Measurements from ENCODE around the gene KIRREL3. TPM values are rescaled to one million over a fixed set of nuclear protein-coding genes. Genes with fewer than 3 reads are reported as not detected.
A peak's percentile ranks its signal among the peaks of the same experiment; 100 is the strongest.
"Not testable (repeated sequence)": the region's sequence is repeated elsewhere in the genome, so short reads cannot be mapped to it uniquely, and the experiment has no call there.

The KIRREL3 gene
- total RNA-seq, 1 donor from 2014 or later: 29.3 TPM

DNA sequence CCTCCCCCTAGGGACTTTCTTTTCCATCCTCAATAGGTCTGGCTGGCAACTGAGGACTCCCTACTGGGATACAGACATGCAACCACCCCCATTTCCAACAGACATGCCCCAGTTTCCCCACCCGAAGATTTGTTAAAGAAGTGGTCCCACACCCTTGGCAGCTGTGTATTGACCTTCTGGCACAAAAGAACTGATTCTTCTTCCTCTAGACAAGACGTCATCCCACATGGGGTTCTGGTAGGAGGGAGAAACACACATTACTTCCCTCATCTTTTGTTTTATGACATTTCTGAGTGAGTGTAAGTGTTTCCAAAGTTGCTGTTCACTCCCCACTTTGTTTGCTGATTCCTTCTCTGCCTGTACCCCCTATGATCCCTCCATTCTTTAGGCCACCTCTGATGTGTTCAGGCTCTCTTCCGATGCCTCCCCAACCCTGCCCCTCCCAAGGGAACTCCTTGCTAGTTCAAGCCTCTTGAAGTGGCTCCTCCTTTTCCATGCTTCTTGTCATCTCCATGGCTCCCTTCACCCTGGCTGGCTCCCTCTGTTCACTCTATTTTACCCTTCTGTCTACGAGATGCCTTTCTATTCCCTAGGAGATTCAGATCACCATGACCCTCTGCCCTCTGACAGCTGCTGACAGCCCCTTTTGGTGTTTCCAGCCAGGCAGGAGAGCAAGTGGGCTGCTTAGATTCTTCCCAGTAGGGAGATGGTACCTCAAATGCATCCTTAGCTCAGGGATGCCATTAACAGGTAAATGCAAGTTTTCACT is 4.3 kb downstream of the KIRREL3 start:
- DNase-seq: no peak

DNA sequence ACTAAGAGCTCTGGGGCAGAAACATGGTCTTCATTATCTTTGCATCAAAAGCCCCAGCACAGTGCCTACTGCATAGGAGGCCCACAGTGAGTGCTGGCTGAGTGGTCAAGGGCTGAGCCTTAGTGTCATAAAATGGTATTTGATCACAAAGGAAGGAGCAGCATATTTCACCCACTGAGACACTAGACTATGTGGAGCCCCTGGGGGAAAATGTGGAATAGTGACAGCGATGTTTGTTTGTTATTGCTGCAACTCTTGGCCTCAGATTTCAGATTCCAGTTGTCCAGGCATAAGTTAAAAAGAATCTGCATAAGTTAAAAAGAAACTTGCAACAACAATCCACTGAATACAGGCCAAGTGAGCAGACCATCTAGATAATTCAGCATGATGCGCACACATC is 7.0 kb downstream of the KIRREL3 start:
- DNase-seq: no peak

DNA sequence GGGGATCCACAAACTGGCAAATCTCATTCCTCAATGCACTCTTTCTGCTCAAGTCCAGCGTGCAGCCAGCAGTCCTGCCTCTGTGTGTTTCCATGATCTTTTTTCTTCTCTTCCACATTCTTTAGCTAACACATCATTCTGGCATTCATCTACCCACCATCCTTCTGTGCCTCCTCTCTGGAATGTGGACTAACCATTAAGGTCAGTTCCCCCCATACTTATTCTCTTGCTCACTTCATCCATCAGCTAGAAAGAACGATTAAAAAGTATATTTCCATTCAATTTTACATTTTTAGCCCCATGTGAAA is 7.8 kb downstream of the KIRREL3 start:
- DNase-seq: no peak

DNA sequence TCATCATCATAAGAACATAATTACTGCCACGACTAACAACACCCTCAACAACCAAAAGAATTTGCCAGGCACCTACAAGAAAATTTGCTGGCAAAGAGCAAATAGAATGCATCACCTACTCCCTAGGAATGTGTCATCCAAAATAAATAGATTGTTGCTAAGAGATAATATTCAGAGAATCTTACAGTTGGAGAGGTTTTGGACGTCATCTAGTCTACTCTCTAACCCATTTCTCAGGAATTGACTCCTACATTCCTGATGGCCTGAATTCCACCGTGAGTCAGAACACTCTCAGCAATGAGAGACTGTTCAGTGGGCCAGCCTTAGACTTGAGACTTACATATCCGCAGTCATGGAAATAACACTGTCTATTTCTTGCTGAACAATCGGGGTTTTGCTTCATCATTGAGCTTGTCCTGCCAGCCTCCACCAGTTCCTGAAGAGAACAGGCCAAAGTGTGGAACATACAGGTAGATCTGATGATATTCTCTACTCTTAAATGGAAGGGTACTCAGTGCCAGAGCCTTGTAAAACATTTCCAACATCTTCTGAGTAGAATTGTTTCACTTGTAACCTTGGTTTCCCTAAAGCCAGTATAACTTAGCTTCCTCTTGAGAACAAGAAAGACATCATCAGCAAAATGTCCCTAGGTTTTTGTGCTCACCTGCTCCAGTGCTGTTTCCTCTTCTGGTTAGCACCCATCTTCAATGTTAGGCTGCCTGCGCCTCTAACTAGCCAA is 8.3 kb downstream of the KIRREL3 start:
- no peak for DNase-seq

DNA sequence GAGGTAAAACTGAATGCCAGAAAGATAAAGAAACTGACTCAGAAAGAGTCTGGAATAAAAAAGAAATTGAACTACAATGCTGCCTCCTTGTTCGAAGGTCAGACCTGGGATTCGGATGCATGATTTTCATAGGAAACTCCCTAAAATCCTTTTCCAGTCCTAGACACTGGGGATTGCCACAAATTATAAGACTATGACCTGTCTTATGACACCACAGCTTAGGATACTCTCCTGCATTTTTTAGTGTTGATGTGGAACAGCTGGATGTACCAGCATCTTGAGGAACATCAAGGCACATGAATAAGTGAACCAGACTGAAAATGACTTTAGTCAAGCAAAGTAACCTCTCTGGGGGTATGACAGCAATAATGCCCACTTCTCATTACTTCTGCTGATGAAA is 9.0 kb downstream of the KIRREL3 start:
- DNase-seq: no peak

DNA sequence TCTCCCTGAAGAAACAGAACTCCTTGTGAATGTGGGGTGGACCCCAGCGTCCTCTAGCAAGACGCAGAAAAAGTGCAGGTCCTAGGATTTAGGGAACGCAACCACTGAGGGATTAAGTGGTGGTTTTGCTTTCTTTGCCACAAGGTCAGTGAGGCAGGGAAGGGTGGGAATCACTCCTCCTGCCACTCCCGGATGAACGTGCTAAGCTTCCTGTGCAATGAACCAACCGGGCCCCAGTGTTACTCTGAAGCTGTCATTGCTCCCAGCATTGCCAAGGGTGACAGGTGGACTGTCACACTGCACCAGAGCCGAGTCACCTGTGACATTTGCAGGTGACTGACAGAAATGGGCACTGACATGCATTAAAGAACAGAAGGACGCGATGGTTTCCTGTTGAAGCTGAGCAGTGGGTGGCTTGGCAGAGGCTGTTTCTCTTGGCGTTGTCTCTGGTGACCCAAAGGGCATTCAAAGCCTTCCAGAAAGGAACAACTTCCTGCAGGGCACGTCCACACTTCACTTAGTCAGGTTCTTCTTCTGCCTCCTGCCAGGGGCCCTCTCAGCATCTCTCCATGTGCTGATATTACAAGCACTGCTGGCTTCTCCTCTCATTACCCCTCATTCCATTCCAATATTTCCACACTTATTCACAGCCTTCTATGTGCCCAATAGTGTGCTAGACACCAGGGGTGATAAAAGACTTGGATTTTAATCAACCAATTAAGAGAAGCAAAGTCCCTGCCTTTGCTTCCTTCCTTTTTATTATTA is 9.7 kb downstream of the KIRREL3 start:
- DNase-seq: no peak

DNA sequence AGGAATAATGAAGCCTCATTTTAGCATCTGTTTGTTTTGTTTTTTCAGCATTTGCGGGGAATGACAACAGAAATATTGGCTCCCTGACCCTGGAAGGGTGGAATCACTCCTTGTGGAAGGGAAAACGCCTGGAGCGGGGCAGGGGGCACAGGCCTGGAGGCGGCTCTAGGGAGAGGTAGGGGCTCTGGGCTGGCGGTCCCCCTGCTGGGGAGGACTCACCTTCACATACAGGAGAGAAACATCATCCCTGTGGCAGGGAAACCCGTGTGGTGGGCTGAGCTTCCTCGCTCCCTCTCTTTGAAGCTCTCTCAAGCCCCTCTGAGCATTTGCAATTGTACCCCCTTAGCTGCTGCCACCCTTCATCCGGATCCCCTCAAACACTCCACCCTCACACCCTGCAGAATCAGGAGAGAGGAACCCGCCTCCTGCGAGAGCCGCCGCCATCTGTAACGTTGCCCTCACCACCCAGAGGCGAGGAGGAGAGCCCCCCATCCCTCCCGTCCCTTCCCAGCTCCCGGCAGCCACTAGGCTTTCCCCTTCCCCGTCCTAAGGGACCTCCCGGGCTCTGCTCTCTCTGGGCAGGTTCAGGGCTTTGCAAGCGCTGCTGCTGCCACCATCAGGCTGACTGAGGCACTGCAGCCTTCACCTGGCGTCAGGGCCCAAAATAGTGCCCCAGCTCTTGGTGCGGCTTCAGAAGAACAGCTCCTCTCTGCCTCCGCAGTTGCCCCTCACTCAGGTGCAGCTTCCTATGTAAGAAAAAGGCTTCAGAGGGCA is 10.4 kb downstream of the KIRREL3 start:
- DNase-seq: peak; percentile 50

DNA sequence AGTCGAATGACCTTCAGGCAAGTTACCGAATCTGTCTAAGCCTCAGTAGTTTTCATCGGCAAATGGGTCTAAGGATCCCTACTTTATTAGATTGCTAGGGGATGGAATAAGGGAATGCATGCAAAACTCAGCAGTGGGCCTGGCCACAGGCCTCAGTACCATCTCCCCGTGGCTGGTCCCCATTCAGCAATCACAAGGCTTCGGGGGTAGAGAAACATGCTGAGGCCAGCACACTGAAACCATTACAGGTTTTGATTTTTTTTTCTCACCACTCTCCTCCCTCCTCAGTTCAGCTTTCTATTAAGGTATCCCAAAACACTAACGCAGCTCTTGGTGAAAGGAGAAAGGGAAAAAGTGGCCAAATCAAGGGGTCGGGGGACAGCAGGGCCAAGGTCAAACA is 11.9 kb downstream of the KIRREL3 start:
- DNase-seq: no peak

DNA sequence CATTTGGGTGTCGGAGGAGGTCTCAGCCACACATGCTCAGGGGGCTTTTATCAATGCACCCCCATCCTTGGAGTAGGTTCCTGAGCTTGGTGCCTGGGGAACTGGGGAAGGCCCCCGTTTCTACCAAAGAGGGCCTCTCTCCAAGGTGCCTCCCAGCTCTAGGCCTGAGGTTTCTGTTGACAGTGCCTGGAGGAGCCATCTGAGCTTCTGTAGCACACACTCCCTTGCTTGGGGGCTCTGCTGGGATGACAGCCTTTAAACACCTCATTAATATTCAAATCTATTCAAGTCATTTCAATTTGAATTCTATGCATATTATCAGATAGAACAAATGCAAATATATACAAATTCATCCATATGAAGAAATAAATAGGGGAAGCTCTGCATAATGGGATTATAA is 18.9 kb downstream of the KIRREL3 start:
- no peak for DNase-seq

DNA sequence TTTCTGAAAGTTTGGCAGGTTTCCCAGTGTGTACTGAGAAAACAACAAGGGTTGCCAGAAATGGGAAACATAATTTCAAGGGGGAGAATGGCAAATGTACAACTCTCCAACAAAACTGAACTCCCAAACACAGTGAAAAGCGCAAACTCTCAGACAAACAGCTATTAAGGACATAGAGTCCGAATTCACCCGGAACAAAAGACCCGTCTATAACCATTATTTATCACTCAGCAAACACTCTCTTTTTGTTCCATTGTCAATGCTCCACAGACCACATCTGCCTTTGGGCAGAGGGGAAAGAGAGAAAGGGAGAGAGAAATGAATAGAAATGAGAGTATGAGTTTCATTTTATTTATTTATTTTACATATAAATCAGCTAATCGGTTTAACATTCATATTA is 21.7 kb downstream of the KIRREL3 start:
- no peak for DNase-seq

DNA sequence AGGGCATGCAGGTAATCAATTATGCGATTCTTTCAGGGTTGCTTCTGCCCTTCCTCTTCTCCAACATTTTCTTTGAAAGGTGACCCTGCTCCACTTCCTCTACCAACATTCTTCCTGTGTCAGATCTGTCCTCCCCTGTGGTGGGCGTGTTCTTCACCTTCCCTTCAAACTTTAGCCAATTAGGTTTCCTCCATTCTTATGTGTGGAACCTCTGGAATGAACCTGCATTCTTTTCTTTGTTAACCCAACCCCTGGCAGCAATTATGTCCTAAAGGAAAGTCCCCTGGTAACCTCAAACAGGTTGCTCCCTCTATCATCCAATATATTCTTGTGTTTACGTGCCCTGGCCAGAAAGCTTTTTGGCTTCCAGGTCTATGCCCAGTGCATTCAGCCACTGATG is 22.4 kb downstream of the KIRREL3 start:
- DNase-seq: no peak

DNA sequence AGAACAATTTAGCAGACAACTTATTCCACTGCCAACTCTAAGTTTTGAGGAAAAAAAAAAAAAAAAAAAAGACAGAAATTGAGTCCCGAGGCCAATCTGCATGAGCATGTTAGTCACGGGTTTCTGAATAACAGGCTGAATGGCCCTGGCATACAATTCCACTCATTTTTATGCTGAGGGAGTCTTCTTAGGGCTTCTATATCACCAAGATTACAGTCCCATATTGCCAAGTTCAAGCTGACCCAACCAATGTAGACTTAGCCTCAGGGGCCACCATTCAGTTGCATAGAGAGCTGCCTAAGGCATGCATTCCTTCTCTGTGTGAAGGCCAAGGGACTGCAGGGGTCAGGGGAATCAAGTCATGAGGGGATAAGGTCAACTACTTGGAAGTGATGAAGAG is 27.5 kb downstream of the KIRREL3 start:
- DNase-seq: no peak

DNA sequence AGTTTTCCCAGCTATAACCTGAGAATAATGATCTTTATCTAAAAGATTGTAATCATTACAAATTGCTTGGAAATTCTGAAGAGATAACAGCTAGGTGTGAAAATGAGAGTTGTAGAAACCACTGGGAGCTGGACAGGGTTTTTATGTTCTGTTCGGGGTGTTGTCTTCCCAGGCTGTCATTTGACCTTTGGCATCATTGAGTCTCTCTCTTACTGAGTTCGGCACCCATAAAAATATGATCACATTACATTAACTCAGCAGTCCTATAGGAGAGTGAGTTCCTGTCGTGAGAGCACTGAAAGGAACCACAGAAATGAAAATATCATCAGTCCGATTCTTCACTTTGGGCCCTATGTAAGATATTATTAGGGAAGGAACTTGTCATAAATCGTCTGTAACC is 29.3 kb downstream of the KIRREL3 start:
- DNase-seq: no peak

DNA sequence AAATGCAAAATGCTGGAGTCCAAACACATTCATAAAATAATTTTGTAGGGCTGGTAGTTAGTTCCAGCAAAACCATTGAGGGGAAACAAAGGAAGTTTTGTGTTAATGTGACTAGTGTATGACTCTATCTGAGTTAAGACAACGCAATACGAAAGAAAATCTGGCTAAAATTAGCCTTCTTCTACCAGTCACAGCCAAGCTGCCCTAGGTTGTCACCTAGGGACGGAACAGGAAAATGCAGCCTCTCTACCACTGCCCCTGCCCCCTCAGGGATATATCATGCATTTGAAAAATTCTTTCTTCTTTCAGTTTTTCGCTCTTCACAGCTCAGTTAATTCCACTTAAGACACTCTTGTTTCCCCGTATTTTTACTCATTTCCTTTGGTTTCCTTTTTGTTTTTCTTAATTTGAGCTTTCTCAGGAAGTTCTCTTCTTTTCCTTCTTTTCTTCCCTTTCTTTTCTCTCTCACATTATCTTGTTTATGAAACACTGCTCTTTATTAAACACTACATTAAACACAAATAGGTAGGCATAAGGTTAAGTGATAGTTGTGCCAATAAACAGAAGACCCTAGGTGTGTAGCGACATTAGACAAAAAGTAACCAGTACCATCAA is 30.6 kb downstream of the KIRREL3 start:
- no peak for DNase-seq

DNA sequence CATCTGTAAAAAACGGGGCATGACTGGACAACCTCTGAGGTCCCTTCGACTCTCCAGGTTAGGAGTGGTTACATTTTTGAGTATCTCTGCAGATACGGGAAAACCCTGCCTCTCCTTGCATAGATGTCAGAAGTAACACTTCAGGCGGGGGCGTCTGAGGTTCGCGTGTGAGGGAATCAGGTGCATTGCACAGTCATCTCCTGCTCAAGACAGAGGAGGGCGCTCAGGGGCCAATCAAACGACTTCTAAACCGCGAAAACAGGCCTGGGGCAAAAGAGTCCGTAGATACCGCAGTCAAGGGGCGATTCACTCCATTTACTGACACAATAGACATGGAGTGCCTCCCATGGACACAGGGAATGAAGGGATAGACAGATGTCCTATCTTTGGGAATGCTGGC is 31.7 kb downstream of the KIRREL3 start:
- no peak for DNase-seq

DNA sequence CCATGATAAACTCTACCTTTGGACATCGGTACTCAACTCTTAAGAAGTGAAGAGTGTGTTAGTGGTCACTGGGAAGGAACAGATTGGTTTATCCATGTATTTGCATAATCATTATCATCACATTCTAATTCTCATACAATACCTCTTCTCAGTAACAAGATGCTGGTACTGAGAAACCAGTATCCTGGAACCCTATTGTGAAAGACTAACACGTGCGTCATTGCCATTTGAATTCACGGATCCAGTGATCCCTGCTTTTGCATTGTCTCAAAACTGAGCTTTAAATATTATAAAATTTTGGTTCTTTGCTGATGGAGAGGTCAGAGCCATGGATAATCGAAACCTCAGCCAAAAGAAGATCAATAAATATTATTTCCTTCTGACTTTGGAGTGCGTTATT is 35.2 kb downstream of the KIRREL3 start:
- DNase-seq: no peak

DNA sequence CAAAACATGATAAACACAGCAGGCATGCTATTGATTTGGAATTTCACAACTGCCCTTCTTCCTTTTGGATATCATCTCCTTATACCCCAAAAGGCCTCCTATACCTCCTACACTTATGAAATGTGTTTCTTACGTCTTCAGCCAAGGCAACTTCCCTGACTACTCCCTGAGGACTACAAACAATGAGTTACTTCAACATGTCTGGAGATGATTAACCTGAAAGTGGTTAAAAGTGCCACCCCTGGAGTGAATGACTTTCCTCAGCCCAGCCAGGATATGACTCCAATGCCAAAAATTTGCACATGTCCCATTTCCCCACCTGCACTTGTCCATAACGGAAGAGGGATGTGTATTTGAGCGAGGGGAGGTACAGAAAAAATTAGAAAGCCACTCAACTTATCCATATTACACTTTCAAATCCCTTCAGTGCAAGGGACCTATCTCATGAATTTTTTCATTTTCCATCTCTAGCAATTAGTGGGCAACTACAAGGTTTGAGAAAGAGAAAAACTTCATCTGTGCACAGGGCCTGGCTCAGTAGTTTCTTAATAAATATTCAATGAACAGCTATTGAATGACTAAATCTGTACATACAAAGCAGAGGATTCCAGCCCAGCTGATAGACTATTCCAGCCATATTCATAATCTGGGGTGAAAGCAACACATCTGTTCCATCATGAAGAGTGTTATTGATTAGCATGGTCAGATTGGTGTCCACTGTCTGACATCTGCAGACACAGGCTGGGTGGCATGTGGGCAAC is 36.8 kb downstream of the KIRREL3 start:
- no peak for DNase-seq

DNA sequence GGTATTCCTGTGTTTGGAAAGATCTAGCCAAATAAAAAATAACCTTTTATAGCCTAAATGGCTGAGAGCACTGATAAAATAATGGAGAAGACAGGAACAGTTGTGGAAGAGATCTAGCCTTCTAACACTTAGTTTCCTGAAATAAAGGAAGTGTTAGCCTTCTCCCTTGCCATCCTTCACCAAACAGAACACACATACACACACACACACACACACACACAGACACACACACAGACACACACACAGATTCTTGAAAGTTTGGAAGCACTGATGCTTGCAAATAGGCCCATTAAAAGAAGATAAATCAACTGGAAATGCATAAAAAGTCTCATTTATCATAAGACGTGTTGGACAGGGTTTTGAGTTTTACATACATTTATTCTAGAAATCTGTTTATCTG is 37.5 kb downstream of the KIRREL3 start:
- DNase-seq: no peak

DNA sequence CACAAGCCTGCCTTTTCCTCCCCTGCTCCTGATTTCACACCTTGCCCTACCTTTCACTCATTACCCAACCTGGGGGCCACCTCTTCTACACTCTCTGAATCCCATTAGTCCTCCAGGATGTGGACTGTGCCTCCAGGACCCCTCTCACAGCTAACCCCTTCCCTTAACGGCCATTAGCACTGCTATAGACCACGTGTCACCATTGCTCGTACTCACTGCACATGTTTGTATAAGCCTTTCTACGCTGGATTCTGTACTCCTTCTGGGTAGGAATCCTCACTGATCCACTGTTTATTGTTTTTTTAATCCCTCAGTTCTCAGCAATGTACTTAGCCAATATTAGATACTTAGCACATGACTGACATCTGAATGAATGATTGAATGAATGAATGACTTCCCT is 40.9 kb downstream of the KIRREL3 start:
- no peak for DNase-seq

DNA sequence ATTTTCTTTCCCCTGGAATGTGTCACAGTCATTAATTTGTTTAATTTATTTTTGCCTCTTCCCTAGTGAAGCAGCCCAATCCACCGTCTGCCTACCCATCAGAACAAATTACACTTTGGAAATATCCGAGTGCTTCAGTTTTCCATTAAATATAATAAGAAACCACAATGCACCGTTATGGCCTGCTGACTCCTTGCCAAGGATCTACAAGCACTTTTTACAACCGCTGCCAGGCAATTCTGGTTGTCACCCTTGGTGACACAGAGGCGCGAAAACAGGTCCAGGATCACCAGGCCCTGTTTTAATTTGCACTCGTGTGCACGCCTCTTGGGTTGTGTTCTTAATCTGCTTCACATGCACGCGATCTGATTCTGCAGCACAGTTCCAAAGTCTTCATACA is 43.9 kb downstream of the KIRREL3 start:
- no peak for DNase-seq

DNA sequence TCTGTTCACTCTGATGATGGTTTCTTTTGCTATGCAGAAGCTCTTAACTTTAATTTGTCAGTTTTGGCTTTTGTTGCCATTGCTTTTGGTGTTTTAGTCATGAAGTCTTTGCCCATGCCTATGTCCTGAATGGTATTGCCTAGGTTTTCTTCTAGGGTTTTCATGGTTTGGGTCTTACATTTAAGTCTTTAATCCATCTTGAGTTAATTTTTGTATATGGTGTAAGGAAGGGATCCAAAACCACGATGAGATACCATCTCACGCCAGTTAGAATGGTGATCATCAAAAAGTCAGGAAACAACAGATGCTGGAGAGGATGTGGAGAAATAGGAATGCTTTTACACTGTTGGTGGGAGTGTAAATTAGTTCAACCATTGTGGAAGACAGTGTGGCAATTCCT is 48.0 kb downstream of the KIRREL3 start:
- not testable (repeated sequence) for DNase-seq

DNA sequence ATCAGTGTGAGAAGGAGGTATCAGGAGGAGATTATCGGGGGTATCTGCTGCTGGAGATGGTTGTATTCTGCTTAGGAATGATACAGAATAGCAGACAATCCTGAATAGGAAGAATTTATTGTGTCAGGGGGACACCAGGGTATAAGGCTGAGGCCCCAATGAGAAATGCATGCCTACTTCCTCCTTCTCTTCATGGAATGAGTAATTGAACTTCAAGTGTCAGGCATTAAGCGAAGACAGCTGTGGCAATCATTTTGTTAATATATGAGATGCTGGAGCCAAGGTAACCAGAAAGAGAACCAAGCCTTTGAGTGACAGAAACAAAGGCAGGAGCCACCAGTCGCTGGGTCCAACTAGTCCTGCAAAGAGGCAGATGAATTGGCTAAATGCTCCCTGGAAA is 49.1 kb downstream of the KIRREL3 start:
- no peak for DNase-seq
